GM15510 (cell line): Measurements from ENCODE around the gene DOCK3.

Experiments
- POLR2A ChIP-seq: IDR thresholded peaks from 3 replicates; pipeline ENCODE4 v1.6.1; 2011; ENCODE audit warnings: borderline replicate concordance; ENCODE audit not compliant: insufficient read length; ENCODE audit errors: extremely low read depth

Gene DOCK3

DNA sequence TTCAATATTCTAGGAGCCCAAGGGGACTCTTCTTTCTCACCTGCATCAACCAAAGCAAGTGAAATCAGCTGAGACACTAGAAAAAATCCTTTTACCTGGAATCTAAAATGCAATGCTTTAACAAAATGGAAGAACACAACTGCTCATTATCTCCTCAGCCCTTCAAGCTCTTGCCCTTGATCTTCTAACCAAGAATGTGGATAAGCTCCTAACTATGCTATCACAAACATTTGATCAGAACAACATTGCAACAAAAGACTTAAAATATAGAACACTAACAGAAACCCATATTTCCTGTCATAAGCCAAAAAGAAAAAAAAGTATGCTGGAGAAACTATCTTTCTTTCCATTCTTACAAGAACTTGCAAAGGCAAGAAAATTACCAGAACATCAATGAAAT lies 728.9 kb downstream of the DOCK3 start:
- no peak for TF ChIP-seq POLR2A

DNA sequence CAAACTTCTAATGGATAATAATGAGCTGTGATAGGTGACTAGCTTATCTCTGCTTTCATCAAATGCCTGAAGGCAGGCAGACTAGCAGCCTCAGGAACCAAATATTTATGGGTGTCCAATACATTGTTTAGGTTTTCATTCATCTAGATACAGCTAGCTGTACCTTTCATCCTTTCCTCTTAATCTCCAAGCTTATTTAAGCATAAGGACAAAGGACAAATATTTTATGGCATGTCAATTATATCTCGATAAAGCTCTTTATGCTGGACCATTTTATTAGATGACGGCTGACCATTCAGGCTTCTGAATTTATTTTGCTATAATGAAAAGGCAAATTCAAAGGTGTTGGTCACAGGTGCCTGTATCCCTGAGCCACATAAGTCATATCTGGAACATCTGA lies 733.3 kb downstream of the DOCK3 start:
- TF ChIP-seq POLR2A: no peak

DNA sequence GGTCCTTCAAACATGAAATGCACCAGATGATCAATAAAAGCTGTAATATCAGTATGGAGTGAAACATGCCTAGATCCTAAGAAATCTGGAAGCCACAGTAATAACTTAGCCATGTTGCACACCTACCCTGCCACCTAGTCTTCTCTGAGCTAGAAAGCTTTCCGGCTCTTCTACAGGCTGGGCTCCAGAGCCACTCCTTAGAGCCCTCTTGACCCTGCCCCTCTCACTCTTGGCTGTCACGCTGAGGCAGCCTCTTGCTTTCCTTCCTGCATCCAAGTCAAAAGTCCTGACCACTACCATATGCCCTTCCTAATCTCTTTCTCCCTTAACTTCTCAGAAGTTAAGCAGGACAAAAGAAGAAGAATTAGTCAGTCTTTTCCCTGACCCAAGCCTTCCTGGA lies 734.1 kb downstream of the DOCK3 start:
- TF ChIP-seq POLR2A: no peak

DNA sequence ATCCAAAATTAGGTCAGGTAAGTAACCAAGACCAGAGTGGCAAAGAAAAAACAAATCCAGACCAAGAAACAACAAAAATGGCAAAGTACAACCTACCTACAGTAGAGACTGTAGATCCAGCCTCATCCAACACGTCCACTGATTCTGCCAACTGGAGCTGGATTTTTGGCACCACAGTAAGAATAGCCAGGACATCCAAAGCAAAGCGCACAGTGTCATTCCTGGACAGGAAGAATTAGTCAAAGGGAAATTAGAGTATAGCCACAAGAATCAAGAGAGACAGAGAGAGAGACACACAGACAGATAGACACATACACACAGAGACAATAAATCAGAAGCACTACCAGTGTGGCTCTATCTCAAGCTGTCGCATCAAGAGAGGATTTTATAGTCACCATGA lies 747.5 kb downstream of the DOCK3 start:
- no peak for TF ChIP-seq POLR2A

DNA sequence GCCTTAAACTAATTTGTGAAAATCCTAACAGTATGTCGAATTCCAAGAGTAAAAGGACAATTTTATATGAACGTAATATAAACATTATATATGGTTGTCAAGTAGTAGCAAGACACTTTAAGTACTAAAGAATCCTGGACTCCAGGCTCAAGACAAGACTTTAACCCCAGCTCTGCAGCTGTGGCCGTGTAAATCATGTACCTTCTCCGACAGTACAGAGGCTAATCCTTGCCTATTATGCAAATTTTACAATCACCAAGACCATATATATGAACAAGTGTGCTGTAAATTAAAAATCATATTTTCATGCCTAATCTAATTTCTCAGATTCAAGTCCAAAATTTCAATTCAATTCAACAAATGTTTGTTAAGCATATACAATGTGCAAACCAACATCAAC lies 752.2 kb downstream of the DOCK3 start:
- no peak for TF ChIP-seq POLR2A

GRCh38 chr3:51429138-51429537 lies 754.4 kb downstream of the DOCK3 start:
- no peak for TF ChIP-seq POLR2A
